ENCODE measurements around the gene GAS2L3. TPM values are rescaled to one million over a fixed set of nuclear protein-coding genes. Genes with fewer than 3 reads are reported as not detected.

The GAS2L3 gene
- total RNA-seq, 1 experiment from 2014 or later, result 38.7 TPM

GRCh38 chr12:100646896-100647295 lies 73.4 kb downstream of the GAS2L3 start:
- no peak for TF ChIP-seq POLR2AphosphoS5 (IDR thresholded peaks at IDR 0.05; ENCODE audit: low read depth, low read length)
- no peak for TF ChIP-seq ZNF274 (IDR thresholded peaks at IDR 0.05; ENCODE audit: low read depth, low read length)
- no peak for TF ChIP-seq RAD21 (IDR thresholded peaks at IDR 0.05; ENCODE audit: low read depth)
- TF ChIP-seq FOSL1 (IDR thresholded peaks at IDR 0.05; ENCODE audit: low read depth), result no peak
- TF ChIP-seq REST (IDR thresholded peaks at IDR 0.05; ENCODE audit: low read depth), result no peak
- TF ChIP-seq CBX3 (IDR thresholded peaks at IDR 0.05; ENCODE audit: low read depth), result no peak
- no peak for TF ChIP-seq SP1 (IDR thresholded peaks at IDR 0.05; ENCODE audit: low read depth)
- no peak for TF ChIP-seq ZFX (IDR thresholded peaks at IDR 0.05)
- TF ChIP-seq EZH2 (IDR thresholded peaks at IDR 0.05), result no peak
- no peak for TF ChIP-seq CEBPB (IDR thresholded peaks at IDR 0.05; ENCODE audit: low read depth)
- no peak for TF ChIP-seq POLR2A (IDR thresholded peaks at IDR 0.05; ENCODE audit: borderline replicate concordance, extremely low read depth, insufficient read depth, insufficient read length)
- no peak for TF ChIP-seq SIN3A (IDR thresholded peaks at IDR 0.05; ENCODE audit: low read depth)
- no TSS peak for BruUV-seq (replicated peaks)

More at GRCh38 chr12:100646896-100647295, 73.4 kb downstream of the GAS2L3 start:
- Histone ChIP-seq H3K4me2 (ENCODE audit: low read length) (no peak overlapping the region), H3K27ac (ENCODE audit: low read depth, low read length) (no peak overlapping the region), H2AFZ (ENCODE audit: low read depth, low read length, poor library complexity, severe bottlenecking) (no peak overlapping the region), H3K9me2 (ENCODE audit: insufficient read depth) (no peaks in the 10 kb centered on the region), H3K36me3 (ENCODE audit: control insufficient read depth in 1 of 2, insufficient read depth in 2 of 2, low read length in 2 of 2) (no peaks in the 10 kb centered on the region), H3K79me2 (ENCODE audit: insufficient read depth, low read length) (no peaks in the 10 kb centered on the region), H4K20me1 (ENCODE audit: insufficient read depth) (no peaks in the 10 kb centered on the region), H3K4me1 (ENCODE audit: control insufficient read depth in 1 of 2, insufficient read depth in 2 of 2, low read length in 2 of 2) (no peaks in the 10 kb centered on the region), H3K4me3 (replicated peaks in 1 of 2; ENCODE audit: low read depth in 1 of 2, low read length in 2 of 2) (no peak overlapping the region), H3K9ac (ENCODE audit: low read length) (no peak overlapping the region), H3K27me3 (ENCODE audit: insufficient read depth, low read length) (no peaks in the 10 kb centered on the region), H3K9me3 (ENCODE audit: control insufficient read depth in 1 of 2, insufficient read depth in 1 of 2, low read depth in 1 of 2, low read length in 2 of 2) (no peaks in the 10 kb centered on the region)
- DNase-seq (ENCODE audit: low read depth, low spot score) (no peak), ATAC-seq (no peak)
- CTCF ChIA-PET, result no interaction called here
- POLR2A ChIA-PET, result no interaction called here
- intact Hi-C loops (cut with micrococcal nuclease), result no loop called here
- RAD21 ChIA-PET (ENCODE audit: low non-redundant PET in 1 of 2, low total read pairs in 2 of 2, uncharacterized antibody in 2 of 2, unreplicated experiment in 2 of 2), result no interaction called here
